Panc1 (cell line): Measurements from ENCODE around the gene AHRR. TPM values are rescaled to one million over a fixed set of nuclear protein-coding genes. Genes with fewer than 3 reads are reported as not detected.

Experiments used
- ATAC-seq: fragments of 200-7000 bp; cut with Tn5 transposase; 2 replicates; pipeline ENCODE4 v1.9.1; 2020; ENCODE audit warnings: mild to moderate bottlenecking, moderate library complexity
- BruUV-seq: library from RNA; stranded (reverse); fragments of 400-500 nt; replicated peaks from 2 replicates; lab custom pipeline; 2021; lab: Mats Ljungman, UMichigan
- CTCF ChIA-PET: fragments of 300-600 bp; sonication (Branson Sonifier 250); formaldehyde crosslinking; loops from one replicate; lab custom pipeline; 2022; ENCODE audit warnings: antibody characterized with exemption; lab: Charles Lee
- POLR2A ChIA-PET: fragments of 300-600 bp; sonication (Branson Sonifier 250); formaldehyde crosslinking; loops from one replicate; lab custom pipeline; 2022; ENCODE audit warnings: antibody characterized with exemption; lab: Charles Lee
- DNase-seq: peaks from one replicate; pipeline ENCODE4 v3.0.0-alpha.2; 2010; ENCODE audit warnings: low read depth, low spot score
- H3K27ac ChIP-seq: 2 replicates; pipeline ENCODE4 v1.5.1; 2011; ENCODE audit warnings: mild to moderate bottlenecking, low read length, inconsistent platforms
- H3K27me3 ChIP-seq: fragments of 200-500 bp; sonication (Bioruptor generic); 2 replicates; pipeline ENCODE4 v1.6.0; 2014; ENCODE audit warnings: low read length, inconsistent platforms; ENCODE audit not compliant: control insufficient read depth, insufficient read depth
- H3K36me3 ChIP-seq: fragments of 200-500 bp; sonication (Bioruptor generic); 2 replicates; pipeline ENCODE4 v1.5.1; 2014; ENCODE audit warnings: inconsistent platforms, mild to moderate bottlenecking, low read length, moderate library complexity; ENCODE audit not compliant: control insufficient read depth, insufficient read depth
- H3K4me1 ChIP-seq: 2 replicates; pipeline ENCODE4 v1.5.1; 2011; ENCODE audit warnings: inconsistent platforms, mild to moderate bottlenecking, low read length, moderate library complexity; ENCODE audit not compliant: control insufficient read depth, insufficient read depth
- H3K4me3 ChIP-seq, 2 experiments: 2 replicates each; pipeline ENCODE4 v1.5.1; 2011 to 2012; ENCODE audit warnings: low read depth in 2 of 2, low read length in 2 of 2, mild to moderate bottlenecking in 2 of 2, inconsistent platforms in 1 of 2, moderate library complexity in 1 of 2
- H3K9me3 ChIP-seq: fragments of 200-500 bp; sonication (Bioruptor generic); 2 replicates; pipeline ENCODE4 v1.5.1; 2014; ENCODE audit warnings: low read depth, mild to moderate bottlenecking, inconsistent platforms, low read length, moderate library complexity; ENCODE audit not compliant: control insufficient read depth, insufficient read depth
- POLR2AphosphoS5 ChIP-seq: IDR thresholded peaks from 2 replicates; pipeline ENCODE4 v1.6.1; 2012; ENCODE audit warnings: mild to moderate bottlenecking, low read depth, low read length, moderate library complexity
- SIN3A ChIP-seq: IDR thresholded peaks from 2 replicates; pipeline ENCODE4 v1.6.1; 2012; ENCODE audit warnings: low read depth, mild to moderate bottlenecking, low read length, moderate library complexity, borderline replicate concordance; ENCODE audit not compliant: insufficient read depth
- TCF7L2 ChIP-seq: IDR thresholded peaks from 2 replicates; pipeline ENCODE4 v1.6.1; 2011; ENCODE audit warnings: mild to moderate bottlenecking, low read depth, low read length, inconsistent platforms
- in situ Hi-C: cut with HindIII; loops from 2 replicates; pipeline ENCODE4 v1.10.0; 2016; ENCODE audit warnings: low sequenced_read_pairs, low pct_unique_long_range_greater_than_20kb
- intact Hi-C: fragments of 100-400 bp; cut with micrococcal nuclease; formaldehyde crosslinking; loops from one replicate; pipeline ENCODE4 v1.10.0; 2022; ENCODE audit not compliant: unreplicated experiment
- total RNA-seq: library from RNA; stranded (reverse); gene quantifications from one replicate; pipeline ENCODE4 v1.2.1, GENCODE V29; 2021; ENCODE audit not compliant: unreplicated experiment
- TF ChIP-seq, protein P1 (sequence below): fragments of 450-650 bp; IDR thresholded peaks from 2 replicates; pipeline ENCODE4 v1.5.1; 2017; ENCODE audit warnings: mild to moderate bottlenecking
- TF ChIP-seq, protein P2 (sequence below), 2 experiments: IDR thresholded peaks; 2 replicates each; pipeline ENCODE4 v1.6.1; 2011 to 2012; ENCODE audit warnings: low read depth in 2 of 2, control low read depth in 1 of 2, low read length in 1 of 2, mild to moderate bottlenecking in 1 of 2, moderate library complexity in 1 of 2; ENCODE audit not compliant: insufficient read depth in 1 of 2

Gene AHRR
- total RNA-seq, 1 experiment from 2014 or later = 23.6 TPM

DNA sequence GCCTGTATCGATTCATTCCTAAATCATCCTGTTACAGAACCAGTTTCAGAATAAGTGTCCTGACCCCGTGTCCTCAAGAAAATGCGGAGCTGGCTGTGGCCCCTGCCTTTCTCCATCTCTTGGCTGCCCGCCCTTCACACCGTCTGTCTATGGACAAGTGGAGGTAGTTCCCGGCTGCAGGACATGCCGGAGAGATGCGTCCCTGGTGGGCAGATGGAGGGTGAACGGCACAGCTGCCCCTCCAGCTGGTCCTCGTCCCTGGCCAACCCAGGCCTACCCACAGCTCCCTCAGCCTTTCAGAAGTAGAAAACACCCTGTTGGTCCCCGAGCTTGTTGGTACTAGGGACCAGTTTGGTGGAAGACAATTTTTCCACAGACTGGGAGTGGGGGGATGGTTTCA is 106.7 kb downstream of the AHRR start:
- Histone ChIP-seq H3K27ac (no peak overlapping the region), H3K4me1 (no peaks in the 10 kb centered on the region), H3K4me3 (no peak overlapping the region), H3K36me3 (no peaks in the 10 kb centered on the region), H3K9me3 (no peaks in the 10 kb centered on the region), H3K27me3 (no peaks in the 10 kb centered on the region)
- ChIA-PET POLR2A (no interaction called here), CTCF (no interaction called here)
- intact Hi-C loops = no loop called here
- TF ChIP-seq POLR2AphosphoS5 (no peak), SIN3A (no peak), TCF7L2 (no peak)
- TF ChIP-seq, protein P1, sequence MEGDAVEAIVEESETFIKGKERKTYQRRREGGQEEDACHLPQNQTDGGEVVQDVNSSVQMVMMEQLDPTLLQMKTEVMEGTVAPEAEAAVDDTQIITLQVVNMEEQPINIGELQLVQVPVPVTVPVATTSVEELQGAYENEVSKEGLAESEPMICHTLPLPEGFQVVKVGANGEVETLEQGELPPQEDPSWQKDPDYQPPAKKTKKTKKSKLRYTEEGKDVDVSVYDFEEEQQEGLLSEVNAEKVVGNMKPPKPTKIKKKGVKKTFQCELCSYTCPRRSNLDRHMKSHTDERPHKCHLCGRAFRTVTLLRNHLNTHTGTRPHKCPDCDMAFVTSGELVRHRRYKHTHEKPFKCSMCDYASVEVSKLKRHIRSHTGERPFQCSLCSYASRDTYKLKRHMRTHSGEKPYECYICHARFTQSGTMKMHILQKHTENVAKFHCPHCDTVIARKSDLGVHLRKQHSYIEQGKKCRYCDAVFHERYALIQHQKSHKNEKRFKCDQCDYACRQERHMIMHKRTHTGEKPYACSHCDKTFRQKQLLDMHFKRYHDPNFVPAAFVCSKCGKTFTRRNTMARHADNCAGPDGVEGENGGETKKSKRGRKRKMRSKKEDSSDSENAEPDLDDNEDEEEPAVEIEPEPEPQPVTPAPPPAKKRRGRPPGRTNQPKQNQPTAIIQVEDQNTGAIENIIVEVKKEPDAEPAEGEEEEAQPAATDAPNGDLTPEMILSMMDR = no peak
- TF ChIP-seq, protein P2, sequence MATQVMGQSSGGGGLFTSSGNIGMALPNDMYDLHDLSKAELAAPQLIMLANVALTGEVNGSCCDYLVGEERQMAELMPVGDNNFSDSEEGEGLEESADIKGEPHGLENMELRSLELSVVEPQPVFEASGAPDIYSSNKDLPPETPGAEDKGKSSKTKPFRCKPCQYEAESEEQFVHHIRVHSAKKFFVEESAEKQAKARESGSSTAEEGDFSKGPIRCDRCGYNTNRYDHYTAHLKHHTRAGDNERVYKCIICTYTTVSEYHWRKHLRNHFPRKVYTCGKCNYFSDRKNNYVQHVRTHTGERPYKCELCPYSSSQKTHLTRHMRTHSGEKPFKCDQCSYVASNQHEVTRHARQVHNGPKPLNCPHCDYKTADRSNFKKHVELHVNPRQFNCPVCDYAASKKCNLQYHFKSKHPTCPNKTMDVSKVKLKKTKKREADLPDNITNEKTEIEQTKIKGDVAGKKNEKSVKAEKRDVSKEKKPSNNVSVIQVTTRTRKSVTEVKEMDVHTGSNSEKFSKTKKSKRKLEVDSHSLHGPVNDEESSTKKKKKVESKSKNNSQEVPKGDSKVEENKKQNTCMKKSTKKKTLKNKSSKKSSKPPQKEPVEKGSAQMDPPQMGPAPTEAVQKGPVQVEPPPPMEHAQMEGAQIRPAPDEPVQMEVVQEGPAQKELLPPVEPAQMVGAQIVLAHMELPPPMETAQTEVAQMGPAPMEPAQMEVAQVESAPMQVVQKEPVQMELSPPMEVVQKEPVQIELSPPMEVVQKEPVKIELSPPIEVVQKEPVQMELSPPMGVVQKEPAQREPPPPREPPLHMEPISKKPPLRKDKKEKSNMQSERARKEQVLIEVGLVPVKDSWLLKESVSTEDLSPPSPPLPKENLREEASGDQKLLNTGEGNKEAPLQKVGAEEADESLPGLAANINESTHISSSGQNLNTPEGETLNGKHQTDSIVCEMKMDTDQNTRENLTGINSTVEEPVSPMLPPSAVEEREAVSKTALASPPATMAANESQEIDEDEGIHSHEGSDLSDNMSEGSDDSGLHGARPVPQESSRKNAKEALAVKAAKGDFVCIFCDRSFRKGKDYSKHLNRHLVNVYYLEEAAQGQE (IDR thresholded peaks at IDR 0.05; ENCODE audit: insufficient read depth in 1 of 2, low read depth in 2 of 2, low read length in 1 of 2) = no peak
- DNase-seq (no peak), ATAC-seq (no peak)
- in situ Hi-C loops = no loop called here
- BruUV-seq = no TSS peak

DNA sequence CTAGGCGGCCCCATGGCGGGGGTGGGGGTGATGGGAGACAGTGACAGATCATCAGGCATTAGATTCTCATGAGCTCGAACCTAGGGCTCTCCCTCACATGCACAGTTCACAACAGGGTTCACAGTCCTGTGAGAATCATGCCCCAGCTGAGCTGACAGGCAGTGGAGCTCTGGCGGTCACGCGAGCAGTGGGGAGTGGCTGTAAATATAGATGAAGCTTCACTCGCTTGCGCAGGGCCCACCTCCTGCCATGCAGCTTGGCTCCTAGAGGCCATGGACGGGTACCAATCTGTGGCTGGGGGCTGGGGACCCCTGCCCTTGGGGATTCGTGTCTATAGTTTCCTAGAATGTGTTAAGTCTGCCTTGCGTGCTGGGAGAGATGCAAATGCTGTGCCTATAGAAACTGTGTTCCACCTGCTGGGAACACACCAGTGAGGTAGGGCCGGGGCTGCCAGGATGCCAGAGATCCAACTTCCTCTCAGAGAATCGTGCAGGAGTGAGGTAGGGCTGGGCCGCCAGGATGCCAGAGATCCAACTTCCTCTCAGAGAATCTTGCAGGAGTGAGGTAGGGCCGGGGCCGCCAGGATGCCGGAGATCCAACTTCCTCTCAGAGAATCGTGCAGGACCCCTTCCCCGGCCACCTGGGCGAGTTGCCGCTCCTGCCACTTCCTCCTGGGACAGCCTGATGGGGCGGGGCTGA is 107.4 kb downstream of the AHRR start:
- ATAC-seq = no peak
- BruUV-seq = no TSS peak
- in situ Hi-C loops (no loop called here), intact Hi-C loops (no loop called here)
- H3K4me3 ChIP-seq = no peak overlapping the region
- no peaks in the 10 kb centered on the region for H3K27me3 ChIP-seq
- no peaks in the 10 kb centered on the region for H3K36me3 ChIP-seq
- TF ChIP-seq, protein P1 = no peak
- TF ChIP-seq SIN3A (no peak), POLR2AphosphoS5 (no peak), TCF7L2 (no peak)
- TF ChIP-seq, protein P2 (IDR thresholded peaks at IDR 0.05; ENCODE audit: insufficient read depth in 1 of 2, low read depth in 2 of 2, low read length in 1 of 2) = no peak
- CTCF ChIA-PET = no interaction called here
- no peaks in the 10 kb centered on the region for H3K4me1 ChIP-seq
- POLR2A ChIA-PET = no interaction called here
- no peaks in the 10 kb centered on the region for H3K9me3 ChIP-seq
- no peak overlapping the region for H3K27ac ChIP-seq
- no peak for DNase-seq
